Loucy (cell line): Measurements from ENCODE around the gene BRIP1.

ENCODE experiments used
- H2AFZ ChIP-seq: fragments of 200-600 bp; sonication (generic); 2 replicates; pipeline ENCODE4 v1.6.0; 2016; ENCODE audit warnings: antibody characterized with exemption, mild to moderate bottlenecking, low read length, moderate library complexity
- H3F3A ChIP-seq: fragments of 200-600 bp; 2 replicates; pipeline ENCODE4 v1.6.0; 2016; ENCODE audit warnings: antibody characterized with exemption, low read depth, mild to moderate bottlenecking
- H3K27me3 ChIP-seq: fragments of 200-600 bp; sonication (generic); 2 replicates; pipeline ENCODE4 v1.6.1; 2014; ENCODE audit warnings: low read length, mild to moderate bottlenecking; ENCODE audit not compliant: insufficient read depth, poor library complexity, severe bottlenecking
- H3K36me3 ChIP-seq: fragments of 200-600 bp; sonication (generic); 2 replicates; pipeline ENCODE4 v1.6.1; 2016; ENCODE audit warnings: low read length; ENCODE audit not compliant: insufficient read depth
- H3K4me1 ChIP-seq: fragments of 200-600 bp; sonication (generic); 2 replicates; pipeline ENCODE4 v1.5.1; 2014; ENCODE audit warnings: low read length, mild to moderate bottlenecking; ENCODE audit not compliant: insufficient read depth, poor library complexity, severe bottlenecking
- H3K4me2 ChIP-seq: fragments of 200-600 bp; sonication (generic); 2 replicates; pipeline ENCODE4 v1.6.0; 2014; ENCODE audit warnings: antibody characterized with exemption, low read length, low read depth, mild to moderate bottlenecking; ENCODE audit not compliant: poor library complexity, severe bottlenecking
- H3K4me3 ChIP-seq: fragments of 200-600 bp; sonication (generic); 2 replicates; pipeline ENCODE4 v1.5.1; 2014; ENCODE audit warnings: low read length, mild to moderate bottlenecking, mixed read lengths; ENCODE audit not compliant: poor library complexity, severe bottlenecking
- H3K79me2 ChIP-seq: fragments of 200-600 bp; sonication (generic); 2 replicates; pipeline ENCODE4 v1.6.1; 2014; ENCODE audit warnings: low read length; ENCODE audit not compliant: insufficient read depth
- H3K9ac ChIP-seq: fragments of 200-600 bp; sonication (generic); 2 replicates; pipeline ENCODE4 v1.6.0; 2014; ENCODE audit warnings: mild to moderate bottlenecking, low read depth, low read length, moderate library complexity; ENCODE audit not compliant: poor library complexity, severe bottlenecking
- H3K9me2 ChIP-seq: fragments of 200-600 bp; sonication (generic); replicated peaks from 2 replicates; pipeline ENCODE4 v1.6.1; 2016; ENCODE audit warnings: low read depth, low read length, mixed read lengths
- H3K9me3 ChIP-seq: fragments of 200-600 bp; sonication (generic); 2 replicates; pipeline ENCODE4 v1.6.1; 2014; ENCODE audit warnings: mild to moderate bottlenecking, antibody characterized with exemption, low read length, low read depth; ENCODE audit not compliant: insufficient read depth
- H4K20me1 ChIP-seq: fragments of 200-600 bp; sonication (generic); 2 replicates; pipeline ENCODE4 v1.6.0; 2014; ENCODE audit warnings: antibody characterized with exemption, low read length, mild to moderate bottlenecking; ENCODE audit not compliant: insufficient read depth, poor library complexity, severe bottlenecking
- EZH2phosphoT487 ChIP-seq: fragments of 200-600 bp; IDR thresholded peaks from 2 replicates; pipeline ENCODE4 v1.6.1; 2018; ENCODE audit warnings: antibody characterized with exemption, mild to moderate bottlenecking, moderate library complexity, borderline replicate concordance
- TF ChIP-seq, protein P1 (sequence below): fragments of 200-600 bp; sonication (generic); conservative IDR thresholded peaks from 2 replicates; pipeline ENCODE4 v1.5.1; 2014; ENCODE audit warnings: mild to moderate bottlenecking, antibody characterized with exemption, low read length

Gene BRIP1

DNA sequence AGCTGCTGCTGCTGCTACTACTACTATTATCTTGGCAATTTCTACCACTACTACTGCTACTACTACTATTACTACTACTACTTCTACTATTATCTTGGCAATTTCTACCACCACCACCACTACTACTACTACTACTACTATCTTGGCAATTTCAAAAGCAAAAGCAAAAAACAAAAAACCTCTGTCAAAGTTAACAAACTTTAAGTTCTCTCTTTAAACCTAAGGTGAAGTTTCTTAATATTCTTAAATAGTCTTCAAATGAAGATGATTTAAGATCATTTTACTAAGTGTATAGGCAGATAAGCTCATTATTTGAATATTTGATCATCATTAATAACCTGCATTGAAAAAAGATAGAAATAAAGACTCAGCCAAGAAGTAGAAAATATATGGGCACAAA lies 118.5 kb downstream of the BRIP1 start:
- Histone ChIP-seq H3K27me3 (no peaks in the 10 kb centered on the region), H3K4me1 (no peaks in the 10 kb centered on the region), H3K4me3 (no peak overlapping the region), H3K4me2 (no peak overlapping the region), H3K9ac (no peak overlapping the region), H4K20me1 (no peaks in the 10 kb centered on the region), H3K9me2 (no peaks in the 10 kb centered on the region), H3F3A (no peaks in the 10 kb centered on the region), H2AFZ (no peak overlapping the region), H3K9me3 (peaks cover 17% of the 10 kb centered on the region; the same call in 1 of the 2 replicates), H3K79me2 (no peaks in the 10 kb centered on the region), H3K36me3 (peaks cover 40% of the 10 kb centered on the region)
- TF ChIP-seq, protein P1, sequence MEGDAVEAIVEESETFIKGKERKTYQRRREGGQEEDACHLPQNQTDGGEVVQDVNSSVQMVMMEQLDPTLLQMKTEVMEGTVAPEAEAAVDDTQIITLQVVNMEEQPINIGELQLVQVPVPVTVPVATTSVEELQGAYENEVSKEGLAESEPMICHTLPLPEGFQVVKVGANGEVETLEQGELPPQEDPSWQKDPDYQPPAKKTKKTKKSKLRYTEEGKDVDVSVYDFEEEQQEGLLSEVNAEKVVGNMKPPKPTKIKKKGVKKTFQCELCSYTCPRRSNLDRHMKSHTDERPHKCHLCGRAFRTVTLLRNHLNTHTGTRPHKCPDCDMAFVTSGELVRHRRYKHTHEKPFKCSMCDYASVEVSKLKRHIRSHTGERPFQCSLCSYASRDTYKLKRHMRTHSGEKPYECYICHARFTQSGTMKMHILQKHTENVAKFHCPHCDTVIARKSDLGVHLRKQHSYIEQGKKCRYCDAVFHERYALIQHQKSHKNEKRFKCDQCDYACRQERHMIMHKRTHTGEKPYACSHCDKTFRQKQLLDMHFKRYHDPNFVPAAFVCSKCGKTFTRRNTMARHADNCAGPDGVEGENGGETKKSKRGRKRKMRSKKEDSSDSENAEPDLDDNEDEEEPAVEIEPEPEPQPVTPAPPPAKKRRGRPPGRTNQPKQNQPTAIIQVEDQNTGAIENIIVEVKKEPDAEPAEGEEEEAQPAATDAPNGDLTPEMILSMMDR = no peak
- no peak for TF ChIP-seq EZH2phosphoT487

DNA sequence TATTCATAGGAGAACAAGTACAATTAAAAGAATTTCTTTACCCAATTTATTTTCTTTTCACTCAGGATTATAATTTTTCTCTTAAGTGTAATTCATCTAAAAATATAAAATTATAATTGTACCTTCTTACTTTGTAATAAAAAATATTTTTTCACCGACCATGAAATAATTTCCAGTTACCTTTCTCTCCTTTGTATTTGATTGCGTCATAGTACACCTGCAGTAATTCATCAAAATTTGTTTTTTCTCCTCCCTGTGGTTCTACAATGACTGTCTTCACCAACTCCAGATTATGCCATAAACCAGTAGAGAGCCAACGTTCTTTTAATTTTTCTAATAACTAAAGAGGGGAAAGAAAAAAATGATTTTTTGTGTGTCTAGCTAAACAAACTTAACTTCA lies 119.1 kb downstream of the BRIP1 start:
- no peaks in the 10 kb centered on the region for H3K27me3 ChIP-seq
- TF ChIP-seq, protein P1 = no peak
- TF ChIP-seq EZH2phosphoT487 = no peak
- no peak overlapping the region for H3K4me2 ChIP-seq
- no peak overlapping the region for H3K9ac ChIP-seq
- H4K20me1 ChIP-seq = no peaks in the 10 kb centered on the region
- no peaks in the 10 kb centered on the region for H3K4me1 ChIP-seq
- H3K9me2 ChIP-seq = no peaks in the 10 kb centered on the region
- H3K79me2 ChIP-seq = no peaks in the 10 kb centered on the region
- H3F3A ChIP-seq = no peaks in the 10 kb centered on the region
- H2AFZ ChIP-seq = no peak overlapping the region
- H3K4me3 ChIP-seq = no peak overlapping the region
- H3K36me3 ChIP-seq = peaks cover 46% of the 10 kb centered on the region
- peaks cover 17% of the 10 kb centered on the region; the same call in 1 of the 2 replicates for H3K9me3 ChIP-seq

GRCh38 chr17:61743766-61744165 lies 119.6 kb downstream of the BRIP1 start:
- no peaks in the 10 kb centered on the region for H3K9me2 ChIP-seq
- peaks cover 51% of the 10 kb centered on the region for H3K36me3 ChIP-seq
- no peaks in the 10 kb centered on the region for H3K79me2 ChIP-seq
- H3K4me1 ChIP-seq = no peaks in the 10 kb centered on the region
- no peaks in the 10 kb centered on the region for H4K20me1 ChIP-seq
- H3K9ac ChIP-seq = no peak overlapping the region
- no peak overlapping the region for H3K4me3 ChIP-seq
- no peaks in the 10 kb centered on the region for H3K27me3 ChIP-seq
- no peak overlapping the region for H2AFZ ChIP-seq
- H3K9me3 ChIP-seq = peaks cover 17% of the 10 kb centered on the region; the same call in 1 of the 2 replicates
- no peak for TF ChIP-seq EZH2phosphoT487
- TF ChIP-seq, protein P1 = no peak
- H3F3A ChIP-seq = no peaks in the 10 kb centered on the region
- H3K4me2 ChIP-seq = no peak overlapping the region
